VCaP (cell line): ENCODE data around the gene XKRX.
A peak's percentile ranks its signal among the peaks of the same experiment; 100 is the strongest.

Experiments
- H3K27ac ChIP-seq: fragments of 450-650 bp; 2 replicates; pipeline ENCODE4 v1.5.1; 2017
- TF ChIP-seq, protein P1 (sequence below): fragments of 450-650 bp; conservative IDR thresholded peaks from 2 replicates; pipeline ENCODE4 v1.5.1; 2017; ENCODE audit warnings: mild to moderate bottlenecking, moderate library complexity

XKRX gene

DNA sequence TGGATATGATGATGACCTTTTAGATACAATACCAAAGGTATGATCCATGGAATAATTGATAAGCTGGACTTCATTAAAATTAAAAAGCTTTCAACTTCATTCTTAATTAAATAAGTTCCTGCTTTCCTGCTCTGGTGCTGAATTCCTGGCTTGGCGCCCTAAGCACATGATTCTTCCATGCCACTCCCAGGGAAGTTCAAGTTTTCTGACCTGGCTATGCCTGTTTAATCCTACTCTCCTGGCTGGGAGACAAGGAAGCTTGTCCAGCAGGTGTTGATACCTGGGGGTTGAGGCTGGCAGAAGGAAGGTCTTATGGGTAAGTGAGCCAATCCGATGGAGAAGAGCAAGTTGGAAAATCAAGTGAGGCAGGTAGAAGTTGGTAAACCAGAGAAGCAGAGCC is 24.3 kb downstream of the XKRX start:
- TF ChIP-seq, protein P1, sequence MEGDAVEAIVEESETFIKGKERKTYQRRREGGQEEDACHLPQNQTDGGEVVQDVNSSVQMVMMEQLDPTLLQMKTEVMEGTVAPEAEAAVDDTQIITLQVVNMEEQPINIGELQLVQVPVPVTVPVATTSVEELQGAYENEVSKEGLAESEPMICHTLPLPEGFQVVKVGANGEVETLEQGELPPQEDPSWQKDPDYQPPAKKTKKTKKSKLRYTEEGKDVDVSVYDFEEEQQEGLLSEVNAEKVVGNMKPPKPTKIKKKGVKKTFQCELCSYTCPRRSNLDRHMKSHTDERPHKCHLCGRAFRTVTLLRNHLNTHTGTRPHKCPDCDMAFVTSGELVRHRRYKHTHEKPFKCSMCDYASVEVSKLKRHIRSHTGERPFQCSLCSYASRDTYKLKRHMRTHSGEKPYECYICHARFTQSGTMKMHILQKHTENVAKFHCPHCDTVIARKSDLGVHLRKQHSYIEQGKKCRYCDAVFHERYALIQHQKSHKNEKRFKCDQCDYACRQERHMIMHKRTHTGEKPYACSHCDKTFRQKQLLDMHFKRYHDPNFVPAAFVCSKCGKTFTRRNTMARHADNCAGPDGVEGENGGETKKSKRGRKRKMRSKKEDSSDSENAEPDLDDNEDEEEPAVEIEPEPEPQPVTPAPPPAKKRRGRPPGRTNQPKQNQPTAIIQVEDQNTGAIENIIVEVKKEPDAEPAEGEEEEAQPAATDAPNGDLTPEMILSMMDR: no peak
- no peak overlapping the region for H3K27ac ChIP-seq

DNA sequence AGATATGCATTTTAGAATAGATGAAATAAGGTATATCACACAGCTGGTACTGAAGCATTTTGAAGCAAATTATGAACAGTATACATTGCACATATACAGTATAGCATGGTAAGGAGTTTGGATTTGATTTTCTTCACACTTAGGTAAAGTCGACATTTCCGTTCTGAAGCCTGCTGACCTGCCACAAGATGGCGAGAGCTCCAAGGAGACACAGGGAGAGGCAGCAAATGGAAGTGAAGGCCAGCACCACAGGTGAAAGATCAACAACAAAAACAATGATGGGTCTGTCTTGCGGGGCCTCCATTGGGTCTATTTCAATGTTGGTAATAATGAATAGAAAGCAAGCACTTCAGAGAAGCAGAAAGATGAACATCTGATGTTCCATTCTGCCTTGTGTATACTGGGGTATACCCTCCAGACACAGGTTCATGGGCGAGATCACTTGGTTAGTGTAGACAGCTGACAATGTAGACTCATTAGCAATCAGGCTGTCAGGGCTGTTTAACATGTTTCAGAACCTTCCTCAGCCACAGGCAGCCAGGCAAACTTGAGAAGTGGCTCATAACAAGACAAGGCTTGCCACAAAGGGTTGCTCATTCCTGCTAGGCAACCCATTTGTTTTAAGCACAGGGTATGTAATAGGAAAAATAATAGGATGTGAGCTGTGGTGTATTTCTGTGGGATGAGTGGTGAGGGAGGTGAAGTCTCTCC is 33.2 kb downstream of the XKRX start:
- TF ChIP-seq, protein P1: peak; percentile 63
- no peak overlapping the region for H3K27ac ChIP-seq

DNA sequence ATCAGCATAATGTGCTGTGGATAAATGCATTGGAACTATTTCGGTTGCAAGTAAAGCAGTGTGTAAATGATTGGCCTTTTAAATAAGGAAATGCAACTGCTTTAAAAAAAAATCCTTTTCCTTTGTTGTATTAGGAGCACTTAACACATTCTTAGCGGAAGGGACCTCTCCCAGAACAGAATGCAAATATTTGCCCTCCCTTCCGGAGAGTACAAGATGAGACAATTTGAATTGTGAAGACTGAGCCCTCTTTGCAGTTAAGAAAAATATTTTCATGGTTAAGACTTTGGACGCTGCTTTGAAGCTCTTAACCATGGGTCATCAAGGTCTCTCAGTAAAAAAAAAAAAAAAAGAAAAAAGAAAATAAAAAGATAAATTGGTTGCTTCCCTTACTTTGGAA is 45.1 kb downstream of the XKRX start:
- peak overlapping the region; percentile 52 for H3K27ac ChIP-seq
- TF ChIP-seq, protein P1: no peak

DNA sequence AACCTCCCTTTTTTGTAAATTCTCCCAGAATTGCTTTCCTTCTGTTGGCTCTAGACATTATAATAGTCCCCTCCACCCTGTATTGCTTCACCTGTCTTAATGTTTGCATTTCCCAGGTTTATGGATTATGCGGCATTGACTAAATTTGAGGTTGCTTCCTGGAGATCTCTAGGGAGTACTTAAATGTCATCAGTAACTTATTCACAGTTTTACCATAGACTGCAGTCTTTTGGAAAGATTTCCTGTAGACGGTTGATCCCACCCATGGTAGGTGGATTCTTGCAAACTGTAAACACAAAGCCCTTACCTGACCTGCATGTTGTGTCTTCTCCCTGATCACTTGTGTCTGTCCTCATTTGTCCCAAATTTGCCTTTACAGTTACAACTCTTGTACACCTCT is 48.3 kb downstream of the XKRX start:
- H3K27ac ChIP-seq: no peak overlapping the region
- TF ChIP-seq, protein P1: no peak

DNA sequence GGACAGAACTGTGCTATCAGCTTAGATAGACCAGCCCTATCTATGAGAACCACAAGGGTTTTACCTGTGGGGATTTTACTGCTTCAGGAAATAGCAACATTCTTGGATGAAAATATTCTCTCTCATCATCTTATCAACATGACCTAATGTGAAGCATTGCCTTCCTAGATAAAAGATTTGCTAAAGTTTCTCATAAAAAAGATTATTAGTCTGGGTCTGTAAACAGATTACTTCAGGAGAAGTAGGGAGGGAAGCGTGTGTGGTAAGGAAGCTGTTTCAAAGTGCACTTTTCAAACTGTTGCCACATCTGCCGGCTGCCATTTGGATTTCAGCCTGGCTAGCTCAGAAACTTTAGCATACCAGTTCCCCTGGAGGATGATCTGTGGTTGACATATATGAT is 54.4 kb downstream of the XKRX start, which contains the start of gene NOX1:
TSS of gene NOX1 (minus strand) at position 35 of the 400 bp plus-strand sequence. CDS start 220 bp downstream, outside the sequence.
- TF ChIP-seq, protein P1: no peak
- peak within 1 kb of the TSS; percentile 45 for H3K27ac ChIP-seq

DNA sequence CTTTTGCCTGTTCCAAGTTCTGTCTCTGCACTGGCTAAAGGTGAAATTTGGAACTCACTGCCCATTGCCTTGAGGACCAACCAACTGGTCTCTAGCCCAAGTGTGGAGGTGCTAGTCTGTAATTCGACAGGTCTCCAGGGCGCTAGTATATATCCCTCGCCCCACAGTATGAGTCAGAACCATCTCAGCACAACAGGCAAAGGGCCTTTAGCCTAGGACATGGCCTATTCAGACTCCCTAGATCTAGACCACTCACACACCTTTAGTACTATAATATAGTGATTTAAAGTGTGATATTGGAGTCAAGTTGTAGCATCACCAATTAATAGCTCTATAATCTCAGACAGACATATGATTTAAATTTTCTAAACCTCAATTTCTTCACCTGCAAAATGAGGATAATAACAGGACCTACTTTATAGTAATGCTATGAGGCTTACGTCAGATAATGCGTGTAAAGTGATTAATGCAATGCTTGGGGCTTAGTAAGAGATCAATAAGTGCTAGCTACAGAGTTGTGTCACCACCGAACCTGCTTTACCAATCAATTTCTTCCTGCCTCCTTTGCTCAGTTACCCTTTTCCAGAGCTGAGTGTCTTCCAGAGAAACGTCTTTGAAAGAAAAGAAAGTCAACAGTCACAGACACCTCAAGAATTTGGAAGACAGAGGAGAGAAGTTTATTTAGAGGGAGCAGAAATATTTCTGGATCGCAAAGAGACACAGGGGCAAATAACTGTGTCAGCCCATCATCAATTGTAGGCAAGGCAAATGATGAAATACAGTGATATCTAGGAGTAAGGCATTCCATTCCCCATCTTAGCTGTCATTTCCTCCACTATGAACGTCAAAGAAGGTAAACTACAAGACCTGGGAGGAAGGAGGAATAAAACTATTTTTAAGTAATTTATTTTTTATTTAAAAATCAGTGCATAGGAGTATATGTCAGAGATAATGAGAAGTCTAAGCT is 56.8 kb downstream of the XKRX start:
- TF ChIP-seq, protein P1: no peak
- no peak overlapping the region for H3K27ac ChIP-seq

DNA sequence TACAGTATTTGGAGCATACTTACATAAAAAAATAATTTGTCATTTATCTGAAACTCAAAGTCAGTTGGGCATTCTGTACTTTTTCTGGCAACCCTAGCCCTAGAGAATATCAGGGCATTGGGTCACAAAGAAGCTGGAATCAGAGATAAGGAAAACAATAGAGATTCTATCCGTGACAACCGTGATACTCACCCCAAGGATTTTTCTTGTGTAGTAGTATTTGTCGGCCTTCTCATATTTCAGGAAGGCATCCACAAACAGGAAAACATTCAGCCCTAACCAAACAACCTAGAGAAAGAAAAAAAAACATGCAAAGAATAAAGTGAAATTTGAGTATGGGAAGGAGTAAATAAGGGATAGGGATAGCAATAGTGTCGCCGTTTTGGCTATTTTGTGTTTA is 58.2 kb downstream of the XKRX start:
- TF ChIP-seq, protein P1: no peak

More for the DNA sequence above, 58.2 kb downstream of the XKRX start:
- no peak overlapping the region for H3K27ac ChIP-seq
